ENCODE results near the gene CNOT11. TPM values are rescaled to one million over a fixed set of nuclear protein-coding genes. Genes with fewer than 3 reads are reported as not detected.

The CNOT11 gene
- total and polyA plus RNA-seq, 2 of the 8 experiments (the other 6 are each of a cell fraction or from before 2014, with no cell fraction given) = 41.5 to 54.6 TPM

DNA sequence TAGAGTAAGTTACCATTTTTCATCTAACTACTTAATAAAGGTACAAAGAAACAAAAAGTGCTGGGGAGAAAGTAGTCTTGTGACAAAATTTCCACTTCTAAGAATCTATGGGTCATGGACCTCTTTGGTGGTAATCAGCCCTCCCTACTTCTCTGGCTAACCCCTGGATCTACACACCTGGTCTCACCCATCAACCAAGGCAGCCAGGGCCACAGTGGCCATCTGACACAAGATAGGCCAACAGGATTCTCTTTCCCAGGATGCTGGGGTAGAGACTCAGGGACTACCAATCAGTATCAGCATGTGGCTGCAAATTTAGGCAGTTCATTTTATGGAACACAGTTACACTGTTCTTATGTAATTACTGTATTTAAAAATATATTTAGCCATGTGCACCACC lies 38.0 kb downstream of the CNOT11 start:
- no peak overlapping the region for H3K23ac ChIP-seq (ENCODE audit: insufficient read length)
- peaks cover 0 to 1% of the 10 kb centered on the region in 2 experiments; a peak in 3 of 4 replicates for H3K79me2 ChIP-seq (ENCODE audit: control insufficient read depth in 1 of 2, insufficient read depth in 2 of 2, low read length in 2 of 2)
- no peak overlapping the region for H3K4me3 ChIP-seq (ENCODE audit: extremely low read depth in 1 of 4, insufficient read depth in 2 of 4, low read depth in 3 of 4, low read length in 4 of 4)
- DNase-seq (ENCODE audit: low read depth in 1 of 2, low spot score in 2 of 2) (no peak), FAIRE-seq (no peak)
- no peak overlapping the region for H2BK15ac ChIP-seq (ENCODE audit: low read length)
- no peak overlapping the region for H4K91ac ChIP-seq (replicated peaks; ENCODE audit: insufficient read length, low read length)
- peaks cover 0 to under 1% of the 10 kb centered on the region in 2 experiments for H4K20me1 ChIP-seq (replicated peaks in 1 of 2; ENCODE audit: control insufficient read depth in 1 of 2, insufficient read depth in 2 of 2, low read length in 2 of 2)
- no peak overlapping the region for H2BK120ac ChIP-seq (replicated peaks; ENCODE audit: low read depth, low read length)
- no peak overlapping the region for H2BK20ac ChIP-seq (ENCODE audit: low read length)
- H4K5ac ChIP-seq (ENCODE audit: insufficient read length, low read depth, low read length) = no peak overlapping the region
- no peak overlapping the region for H2BK5ac ChIP-seq (ENCODE audit: low read depth, low read length)
- H3K4me2 ChIP-seq (ENCODE audit: insufficient read depth in 1 of 2, low read depth in 2 of 2, low read length in 2 of 2) = no peak overlapping the region
- H2AK5ac ChIP-seq (ENCODE audit: low read depth, low read length) = no peak overlapping the region
- H3K4me1 ChIP-seq (replicated peaks in 1 of 4; ENCODE audit: control insufficient read depth in 3 of 4, insufficient read depth in 4 of 4, low read length in 3 of 4) = no peaks in the 10 kb centered on the region
- no peak overlapping the region for H2BK12ac ChIP-seq (ENCODE audit: low read depth, low read length)
- peaks cover under 1% of the 10 kb centered on the region for H3K79me1 ChIP-seq (ENCODE audit: low read depth, low read length)
- H3K23me2 ChIP-seq (ENCODE audit: low read depth, low read length) = no peaks in the 10 kb centered on the region
- ChIA-PET CTCF (ENCODE audit: partially characterized antibody) (interaction anchor here (0.6 kb wide), 1 partner anchor 71 kb away, joined by 5 read pairs; no protein-coding TSS in a partner anchor), POLR2A (ENCODE audit: partially characterized antibody) (no interaction called here)
- H3K9ac ChIP-seq (replicated peaks in 1 of 4; ENCODE audit: extremely low read depth in 1 of 4, low read depth in 3 of 4, low read length in 3 of 4) = no peak overlapping the region
- H3K9me3 ChIP-seq (ENCODE audit: insufficient read depth in 2 of 2, low read depth in 1 of 2, low read length in 1 of 2) = no peaks in the 10 kb centered on the region
- H3K14ac ChIP-seq (ENCODE audit: insufficient read length) = no peak overlapping the region
- H2AFZ ChIP-seq (ENCODE audit: low read length) = no peak overlapping the region
- no peak overlapping the region for H4K8ac ChIP-seq (ENCODE audit: extremely low read depth, insufficient read depth, low read length)
- H3K18ac ChIP-seq (ENCODE audit: extremely low read depth, low read length) = no peak overlapping the region
- no peaks in the 10 kb centered on the region for H3K27me3 ChIP-seq (replicated peaks in 1 of 4; ENCODE audit: control insufficient read depth in 3 of 4, extremely low read depth in 1 of 4, insufficient read depth in 3 of 4, low read length in 3 of 4)
- H3K56ac ChIP-seq (replicated peaks; ENCODE audit: insufficient read length, low read depth, low read length) = no peak overlapping the region
- H3K36me3 ChIP-seq (ENCODE audit: control insufficient read depth in 2 of 4, insufficient read depth in 4 of 4, low read length in 3 of 4) = peaks cover 0 to 39% (median 5%) of the 10 kb centered on the region in 4 experiments; a peak in 5 of 8 replicates
- no peak overlapping the region for H3K27ac ChIP-seq (ENCODE audit: low read depth, low read length)
- H3K4ac ChIP-seq (replicated peaks; ENCODE audit: insufficient read length, low read depth, low read length) = no peak overlapping the region
- TF ChIP-seq KDM4A (IDR thresholded peaks at IDR 0.05; ENCODE audit: low read depth, low read length, severe bottlenecking) (no peak), RAD21 (IDR thresholded peaks at IDR 0.05 in 1 of 2, conservative IDR thresholded peaks at IDR 0.05 in 1 of 2; ENCODE audit: low read depth in 2 of 2, low read length in 2 of 2) (no peak), NANOG (IDR thresholded peaks at IDR 0.05; ENCODE audit: insufficient read depth, low read depth, low read length, poor library complexity, severe bottlenecking) (no peak), TCF12 (IDR thresholded peaks at IDR 0.05; ENCODE audit: low read depth, low read length) (no peak), SP1 (IDR thresholded peaks at IDR 0.05; ENCODE audit: low read depth, low read length) (no peak), JUN (IDR thresholded peaks at IDR 0.05; ENCODE audit: low read depth, low read length) (no peak)
- TF ChIP-seq, protein P1, sequence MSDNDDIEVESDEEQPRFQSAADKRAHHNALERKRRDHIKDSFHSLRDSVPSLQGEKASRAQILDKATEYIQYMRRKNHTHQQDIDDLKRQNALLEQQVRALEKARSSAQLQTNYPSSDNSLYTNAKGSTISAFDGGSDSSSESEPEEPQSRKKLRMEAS (IDR thresholded peaks at IDR 0.05) = no peak
